GM18861 (cell line): ENCODE data around the gene SOBP.

ENCODE experiments used
- ATAC-seq: cut with Tn5 transposase; IDR thresholded peaks from one replicate; pipeline ENCODE4 v1.9.1; 2021; ENCODE audit not compliant: unreplicated experiment

SOBP gene

GRCh38 chr6:107709341-107709740, 219.4 kb downstream of the SOBP start:
- no peak for ATAC-seq
